HG02571 (cell line): ENCODE data around the gene SULT1C3.
A peak's percentile ranks its signal among the peaks of the same experiment; 100 is the strongest.

ENCODE experiments used
- ATAC-seq: cut with Tn5 transposase; IDR thresholded peaks from one replicate; pipeline ENCODE4 v1.9.1; 2021; ENCODE audit warnings: mild to moderate bottlenecking, moderate library complexity; ENCODE audit not compliant: unreplicated experiment

Gene SULT1C3

DNA sequence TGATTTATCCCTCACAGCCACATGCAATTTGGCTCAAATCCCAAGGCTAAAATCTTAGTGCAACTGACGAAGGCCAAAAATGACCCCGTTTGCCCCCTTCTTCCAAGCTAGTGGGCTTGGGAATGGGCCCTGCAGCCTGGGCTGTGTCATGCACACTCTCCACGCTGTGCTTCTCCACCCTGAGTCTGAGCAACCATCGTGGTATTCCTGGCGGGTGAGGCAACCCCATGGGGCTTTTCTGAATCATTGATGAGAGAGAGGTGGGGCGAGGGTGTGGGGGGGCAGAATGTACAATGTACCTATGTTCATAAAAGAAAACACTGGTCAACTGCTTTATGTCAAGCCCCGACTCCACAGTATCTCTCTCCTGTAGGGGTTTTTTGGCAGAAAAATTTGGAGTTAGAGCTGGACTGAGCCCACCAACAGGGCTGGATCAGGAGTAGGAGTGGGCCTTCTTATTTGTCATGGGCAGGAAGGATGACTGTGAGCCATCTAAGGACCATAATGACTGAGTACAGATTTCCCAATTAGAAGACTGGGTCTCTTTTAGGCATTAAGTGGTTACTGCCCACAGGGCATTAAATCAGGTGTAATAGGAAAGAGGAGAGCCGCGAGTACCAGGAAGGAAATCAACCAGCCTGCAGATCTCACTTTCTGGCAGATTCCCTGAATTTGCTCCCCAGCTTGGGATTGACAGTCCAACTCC, 57.8 kb downstream of the SULT1C3 start:
- ATAC-seq = no peak

DNA sequence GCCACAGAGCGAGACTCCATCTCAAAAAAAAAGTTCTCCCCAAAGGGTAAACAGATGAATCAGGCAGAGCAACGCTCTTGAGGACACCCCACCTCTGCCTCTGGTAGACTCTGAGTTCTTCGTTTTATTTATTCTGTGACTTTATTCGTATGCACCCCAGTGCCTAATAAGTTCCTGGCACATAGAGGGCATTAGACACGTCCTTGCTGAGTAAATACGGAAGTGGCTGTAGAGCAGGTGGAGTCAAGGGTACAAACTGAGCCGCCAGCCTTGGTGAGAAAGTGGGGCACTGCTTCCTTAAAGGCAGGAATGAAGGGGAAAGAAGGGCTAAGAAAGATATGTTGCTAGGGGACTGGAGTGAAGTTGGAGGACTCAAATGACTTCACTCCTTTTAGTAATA, 61.8 kb downstream of the SULT1C3 start:
- ATAC-seq = no peak

DNA sequence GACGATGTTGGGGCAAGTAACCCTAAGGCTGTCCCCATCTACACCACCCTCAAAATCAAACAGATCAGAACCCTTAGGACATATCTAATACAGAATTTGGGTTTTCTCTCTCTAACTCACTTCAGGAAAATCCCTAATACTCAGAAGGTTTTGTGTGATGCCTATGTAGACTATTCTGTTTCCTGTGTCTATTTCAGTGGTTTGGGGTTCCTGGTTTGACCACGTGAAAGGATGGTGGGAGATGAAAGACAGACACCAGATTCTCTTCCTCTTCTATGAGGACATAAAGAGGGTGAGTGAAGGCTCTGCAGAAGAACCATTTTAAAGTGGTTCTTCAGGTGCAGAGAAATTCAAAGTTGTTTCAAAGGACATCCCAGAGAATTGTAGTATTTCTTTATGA, 65.2 kb downstream of the SULT1C3 start:
- peak; percentile 58 for ATAC-seq

DNA sequence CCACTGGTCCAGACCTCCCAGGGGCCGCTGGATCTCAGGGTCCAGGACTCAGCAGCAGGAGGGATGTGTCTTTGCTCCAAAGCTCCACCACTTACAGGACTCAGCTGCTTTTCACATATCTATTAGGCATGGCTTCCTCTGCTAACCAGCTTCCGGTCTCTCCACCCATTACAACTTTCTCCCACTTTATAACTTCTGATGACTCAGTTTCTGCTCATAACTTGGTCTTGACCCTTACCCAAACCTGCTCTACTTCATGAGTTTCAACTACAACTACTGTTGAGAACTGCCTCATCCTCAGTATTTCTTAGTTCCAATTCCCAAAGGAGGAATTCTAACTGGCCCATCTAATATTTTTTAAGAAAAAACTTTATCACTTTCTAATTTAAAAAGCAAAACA, 66.1 kb downstream of the SULT1C3 start:
- no peak for ATAC-seq

DNA sequence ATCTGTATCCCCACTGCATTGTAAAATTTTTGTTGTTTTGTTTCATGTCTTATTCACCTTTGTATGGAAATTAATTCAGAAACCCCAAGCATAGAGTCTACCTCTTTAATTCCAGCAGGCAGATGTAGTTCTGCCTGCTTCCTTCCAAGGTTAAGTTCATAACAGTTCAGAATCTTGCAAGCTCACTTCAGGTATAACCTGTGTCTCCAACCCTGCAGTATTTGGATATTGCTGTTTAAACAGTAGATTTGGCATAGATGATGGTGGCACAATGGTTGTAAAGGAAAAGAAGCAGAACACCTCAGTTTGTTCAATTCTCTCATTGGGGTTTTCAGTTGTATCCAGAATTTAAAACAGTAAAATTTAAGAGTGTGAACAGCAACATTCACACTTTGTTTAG, 70.1 kb downstream of the SULT1C3 start:
- no peak for ATAC-seq
